NB4 (cell line): ENCODE measurements around the gene RGS3.

Source experiments
- CTCF ChIP-seq: IDR thresholded peaks from one replicate; pipeline ENCODE4 v1.5.1; 2012; ENCODE audit warnings: low read depth, low read length
- POLR2A ChIP-seq: IDR thresholded peaks from 2 replicates; pipeline ENCODE4 v1.6.1; 2011; ENCODE audit warnings: mild to moderate bottlenecking; ENCODE audit not compliant: insufficient read length; ENCODE audit errors: extremely low read depth

- TF ChIP-seq CTCF (peak; percentile 20), POLR2A (no peak)
These were observed 124.0 kb downstream of the RGS3 start for GRCh38 chr9:113587471-113588031.
